HG03565 (cell line): ENCODE results near the gene TDRD12.
"Not testable (repeated sequence)": the region's sequence is repeated elsewhere in the genome, so short reads cannot be mapped to it uniquely, and the experiment has no call there.

Experiments
- ATAC-seq: cut with Tn5 transposase; IDR thresholded peaks from one replicate; pipeline ENCODE4 v1.9.1; 2021; ENCODE audit warnings: mild to moderate bottlenecking, moderate library complexity; ENCODE audit not compliant: unreplicated experiment

Gene TDRD12

DNA sequence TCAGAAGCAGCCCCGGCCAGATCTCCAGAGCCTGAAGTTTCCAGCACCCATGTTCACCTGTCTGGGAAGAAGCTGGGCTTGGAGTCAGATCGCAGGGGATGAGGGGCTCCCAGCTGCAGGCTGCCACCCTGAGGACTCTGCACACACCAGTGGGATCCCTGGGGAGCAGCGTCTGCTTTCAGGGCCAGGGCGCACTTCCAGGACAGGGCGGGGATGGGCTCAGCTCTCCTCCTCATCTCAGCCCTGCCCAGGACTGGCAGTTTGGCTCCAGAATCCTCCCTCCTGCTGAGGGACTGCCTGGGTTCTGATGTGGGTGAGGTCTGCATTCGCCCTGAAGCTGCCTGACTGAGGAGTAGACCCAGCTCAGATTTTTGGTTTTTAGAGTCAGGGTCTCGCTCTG is 146.5 kb downstream of the TDRD12 start:
- no peak for ATAC-seq

DNA sequence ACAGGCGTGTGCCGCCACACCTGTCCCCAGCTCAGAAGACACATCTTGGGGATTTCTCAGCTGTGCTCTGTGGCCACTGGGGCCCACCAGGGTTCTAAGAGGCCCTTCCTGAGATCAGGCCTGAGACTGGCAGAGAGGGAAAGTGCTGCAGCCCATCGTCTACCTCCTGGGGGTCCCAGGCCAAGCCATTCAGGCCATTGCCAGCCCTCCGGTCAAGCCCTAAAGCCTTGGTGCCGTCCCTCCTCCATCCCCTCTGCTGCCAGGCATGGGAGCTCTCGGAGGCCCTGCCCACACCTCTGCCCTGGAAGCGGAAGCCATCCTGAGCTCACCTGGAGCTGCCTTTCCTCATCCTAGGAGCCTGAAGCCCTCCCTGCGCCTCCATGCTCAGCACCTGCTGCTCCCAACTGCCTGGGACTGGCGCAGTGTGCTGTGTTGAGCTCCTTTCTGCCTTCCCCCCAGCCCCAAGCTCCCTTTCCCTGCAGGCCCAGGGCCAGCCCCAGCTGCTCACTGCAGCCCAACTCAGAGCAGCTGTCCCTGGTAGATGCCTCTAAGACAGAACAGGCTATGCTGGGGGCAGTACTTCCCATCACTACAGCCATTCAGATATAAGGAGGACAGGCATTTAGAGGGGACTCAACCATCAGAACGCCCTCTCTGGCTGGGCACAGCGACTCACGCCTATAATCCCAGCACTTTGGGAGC is 147.1 kb downstream of the TDRD12 start:
- ATAC-seq, result no peak

- ATAC-seq, result not testable (repeated sequence)
These were observed 147.9 kb downstream of the TDRD12 start for GRCh38 chr19:32867436-32867835.

DNA sequence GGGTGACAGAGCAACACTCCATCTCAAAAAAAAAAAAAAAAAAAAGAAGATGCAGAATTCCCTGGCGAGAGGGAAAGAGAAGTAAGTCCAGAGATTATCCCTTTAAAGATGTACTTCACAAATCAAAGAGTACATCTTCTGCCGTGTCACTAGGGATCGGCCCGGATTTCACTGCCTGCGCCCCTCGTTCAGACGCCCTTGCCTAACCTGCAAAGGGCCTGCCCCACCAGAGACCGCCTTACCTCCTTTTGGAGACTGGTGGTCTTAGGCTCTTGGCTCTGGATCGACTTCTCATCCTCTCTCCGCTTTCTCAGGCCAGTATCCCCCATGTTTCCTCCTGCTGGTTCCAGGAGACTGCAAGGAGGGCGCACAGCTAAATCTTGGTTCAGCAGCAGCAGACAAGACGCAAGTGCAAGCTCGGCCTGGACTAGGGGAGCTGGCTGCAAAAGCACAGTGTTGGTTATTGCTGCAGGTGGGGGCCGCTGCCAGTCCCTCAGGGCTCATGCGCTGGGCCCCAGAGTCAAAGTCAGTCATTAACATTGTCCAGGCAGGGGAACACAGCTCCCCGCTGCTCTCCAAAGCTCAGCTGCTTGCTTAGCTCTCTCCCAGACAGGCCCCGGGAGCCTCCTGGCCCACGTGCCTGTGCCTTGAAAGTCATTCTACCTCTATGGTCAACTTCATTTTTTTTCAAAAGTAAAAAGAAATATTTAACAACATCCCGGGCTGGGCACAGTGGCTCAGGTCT is 148.8 kb downstream of the TDRD12 start:
- no peak for ATAC-seq

- ATAC-seq, result no peak
These were observed 149.9 kb downstream of the TDRD12 start, which contains the start of gene SLC7A9 for GRCh38 chr19:32869369-32869965. Gene SLC7A9 (minus strand): TSS chr19:32869767. CDS start chr19:32868534, 1,233 bp downstream.

DNA sequence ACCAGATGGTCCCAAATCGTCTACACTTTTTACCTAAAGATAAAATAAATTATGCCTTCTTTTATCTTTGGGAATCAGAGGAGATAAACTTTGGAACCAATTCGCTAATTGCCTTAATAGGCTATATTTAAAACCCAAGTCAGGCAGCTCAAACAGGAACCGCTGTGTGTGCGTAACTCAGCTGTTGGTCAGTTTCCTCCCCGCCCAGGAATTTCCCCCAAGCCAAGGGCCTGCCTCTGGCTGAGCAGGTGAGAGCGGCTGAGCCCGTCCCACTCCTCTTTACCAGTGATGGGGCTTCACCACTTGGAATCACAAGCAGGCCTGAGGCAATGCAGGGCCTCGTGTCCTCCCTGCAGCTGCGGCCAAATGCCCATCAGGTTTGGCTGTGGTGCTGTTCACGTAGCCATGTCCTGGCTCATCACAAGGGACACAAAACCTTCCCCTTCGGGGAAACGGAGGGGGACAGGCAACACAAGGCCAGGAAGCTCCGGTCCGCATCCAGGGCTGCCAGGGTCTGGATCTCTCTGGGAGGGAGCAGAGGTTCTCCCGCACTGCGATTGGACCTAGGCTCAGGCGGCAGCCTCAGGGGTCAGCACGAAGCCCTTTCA is 150.5 kb downstream of the TDRD12 start:
- ATAC-seq, result no peak

DNA sequence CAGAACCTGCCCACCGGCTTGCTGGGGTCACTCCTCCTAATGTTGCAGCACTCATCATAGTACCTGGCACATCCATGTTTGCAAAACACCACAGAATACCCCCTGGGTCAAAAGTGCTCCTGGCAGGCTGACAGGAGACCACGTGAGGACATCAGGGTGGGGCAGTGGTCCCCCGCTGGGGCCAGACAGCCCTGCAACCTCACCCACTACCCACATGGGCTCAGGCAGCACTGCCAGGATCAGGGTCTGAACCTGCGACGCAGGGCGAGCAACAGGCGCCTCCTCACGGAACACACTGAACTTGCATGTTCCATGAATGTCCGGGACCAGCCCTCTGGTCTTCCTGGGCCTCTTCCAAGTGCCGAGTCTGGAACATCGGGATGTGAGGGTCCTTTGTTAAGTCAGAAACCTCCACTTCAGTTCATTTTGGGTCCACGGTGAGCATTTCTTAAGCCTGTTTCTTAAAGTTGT is 151.4 kb downstream of the TDRD12 start:
- ATAC-seq, result no peak

DNA sequence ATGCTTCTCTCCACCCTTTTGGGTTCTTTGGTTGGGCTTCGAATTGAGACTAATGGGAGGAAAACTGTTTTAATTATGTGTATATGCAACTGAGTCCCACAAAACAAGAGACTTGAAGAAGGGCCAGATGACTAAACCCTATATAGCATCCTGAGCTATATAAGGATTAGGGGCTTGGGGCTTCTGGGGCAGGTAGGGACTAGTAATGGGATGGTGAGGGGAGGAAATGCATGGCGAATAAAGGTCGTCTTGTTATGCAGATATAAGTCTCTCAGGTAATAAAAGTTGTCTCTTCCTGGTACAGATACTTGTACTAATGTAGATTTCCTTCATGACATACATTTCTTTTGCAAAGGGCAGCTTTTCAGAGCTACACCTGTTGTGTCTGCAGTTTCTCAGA is 152.8 kb downstream of the TDRD12 start:
- ATAC-seq, result no peak

DNA sequence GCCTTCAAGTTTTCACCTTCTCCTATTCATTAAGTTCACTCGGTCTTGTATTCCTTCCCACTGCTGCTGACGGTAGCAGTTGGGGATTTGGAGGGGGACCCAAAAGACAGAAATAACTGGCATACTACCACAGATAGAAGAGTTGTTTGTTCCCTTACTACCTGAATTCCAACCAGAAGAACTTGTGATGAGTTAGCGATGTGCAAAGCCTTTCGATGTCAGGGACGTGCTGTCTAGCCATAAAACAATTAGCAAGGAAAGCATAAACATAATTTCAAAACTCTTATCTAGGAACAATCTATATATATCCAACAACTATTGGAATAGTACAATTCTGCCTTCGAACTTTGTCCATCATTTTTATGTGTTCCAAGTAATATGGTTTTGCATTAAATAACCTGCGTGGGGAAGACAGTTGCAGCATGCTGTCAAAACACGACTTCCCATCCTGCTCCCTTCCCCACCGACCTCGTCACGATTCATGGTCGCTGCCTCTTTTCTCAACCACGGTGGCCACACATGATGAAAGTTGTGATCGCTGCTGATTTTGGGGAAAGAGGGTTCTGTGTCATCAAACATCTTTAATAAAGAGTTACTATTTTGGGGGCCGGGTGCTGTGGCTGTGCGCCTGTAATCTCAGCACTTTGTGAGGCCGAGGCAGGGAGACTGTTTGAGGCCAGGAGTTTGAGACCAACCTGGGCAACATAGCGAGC is 153.8 kb downstream of the TDRD12 start:
- ATAC-seq, result no peak

DNA sequence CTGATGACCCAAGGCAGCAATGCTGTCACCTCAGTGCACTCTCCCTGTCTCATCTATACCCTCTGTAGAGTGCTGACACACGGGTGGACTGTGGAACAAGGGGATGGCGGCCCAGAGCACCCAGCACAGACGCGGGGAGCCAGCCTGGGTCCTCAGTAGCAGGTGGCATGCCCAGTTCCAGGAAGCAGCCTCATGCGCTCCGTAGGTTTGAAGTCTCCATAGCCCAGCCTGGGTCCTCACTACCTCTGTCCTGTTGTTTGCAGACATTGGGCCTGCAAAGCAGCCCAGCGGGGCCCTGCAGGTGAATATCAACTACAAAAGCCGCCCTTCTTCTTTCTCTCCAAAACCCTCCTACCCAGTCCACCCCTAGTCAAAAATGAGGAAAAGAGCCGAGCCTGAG is 155.0 kb downstream of the TDRD12 start:
- no peak for ATAC-seq

- no peak for ATAC-seq
These were observed 155.9 kb downstream of the TDRD12 start for GRCh38 chr19:32875428-32875827.

DNA sequence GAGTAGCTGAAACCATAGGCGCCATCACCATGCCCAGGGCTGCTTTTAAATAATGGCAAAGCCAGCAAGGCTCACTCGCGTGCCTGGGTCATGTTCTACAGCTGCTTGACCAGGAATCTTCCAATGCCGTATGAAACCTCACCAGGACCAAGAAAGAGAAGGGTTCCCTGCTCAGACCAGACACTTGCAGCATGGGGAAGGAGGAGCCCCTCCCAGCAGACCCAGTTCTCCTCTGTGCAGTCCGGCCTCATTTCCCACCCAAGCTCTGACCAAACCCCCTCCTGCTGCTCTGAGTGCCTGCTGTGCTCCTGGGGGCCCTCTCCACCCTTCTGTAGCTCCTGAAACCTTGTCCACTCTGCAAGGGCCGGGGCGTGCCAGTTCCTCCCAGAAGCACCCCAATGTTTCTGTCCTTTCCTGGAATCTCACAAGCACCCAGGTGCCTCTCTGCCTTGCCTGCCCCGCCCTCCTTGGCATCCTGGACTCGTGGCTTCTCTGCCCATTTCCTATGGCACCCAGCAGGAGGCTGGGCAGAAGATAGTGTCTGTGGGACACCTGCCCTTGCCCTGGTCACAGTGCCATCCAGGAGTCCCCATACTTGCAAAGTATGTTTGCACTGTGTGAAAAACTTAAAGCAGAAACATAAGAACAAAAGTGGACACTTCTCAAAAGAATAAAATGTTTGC is 156.8 kb downstream of the TDRD12 start:
- ATAC-seq, result no peak

DNA sequence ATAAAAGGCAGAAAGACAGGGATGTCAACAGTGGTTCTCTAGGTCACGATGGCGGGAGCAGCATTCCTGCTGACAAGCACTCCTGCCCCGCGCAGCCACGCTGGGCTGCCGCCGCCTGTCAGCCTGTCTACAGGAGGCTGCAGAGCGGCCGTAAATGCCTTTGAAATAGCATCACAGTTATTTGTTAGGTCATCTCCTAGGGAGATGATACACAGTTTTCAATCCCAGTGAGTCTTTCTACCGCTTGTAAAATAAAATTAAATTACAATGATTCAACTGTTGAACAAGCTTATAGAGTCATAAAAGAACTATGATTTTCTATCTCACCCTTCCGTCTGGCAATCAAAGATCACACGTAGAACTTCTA is 157.3 kb downstream of the TDRD12 start:
- ATAC-seq, result no peak
